T-cell (primary cell): ENCODE data around the gene SELENOI. TPM values are rescaled to one million over a fixed set of nuclear protein-coding genes. Genes with fewer than 3 reads are reported as not detected.

Experiments
- ATAC-seq, 4 experiments: fragments of 200-7000 bp in 3 of 4; fragments of 150-1000 bp in 1 of 4; cut with Tn5 transposase; replicated peaks in 1 of 4; 1 replicate in 3 of 4; 2 replicates in 1 of 4; pipeline ENCODE4 v1.10.0; 2021; ENCODE audit warnings: moderate library complexity in 3 of 4, mild to moderate bottlenecking in 2 of 4, moderate number of reproducible peaks in 1 of 4
- CTCF ChIA-PET, 2 donors: fragments of 300-600 bp; sonication (Branson Sonifier 250); formaldehyde crosslinking; loops; one replicate each; lab custom pipeline; 2022; ENCODE audit warnings: antibody characterized with exemption in 2 of 2; lab: Charles Lee
- POLR2A ChIA-PET, 2 donors: fragments of 300-600 bp; sonication (Branson Sonifier 250); formaldehyde crosslinking; loops; one replicate each; lab custom pipeline; 2022; ENCODE audit warnings: antibody characterized with exemption in 2 of 2; lab: Charles Lee
- DNase-seq, 35 experiments: peaks; one replicate each; pipeline versions ENCODE4 v3.0.0 to v3.0.0-alpha.2; 2013 to 2023
- H3K27ac ChIP-seq: one replicate; pipeline ENCODE4 v1.5.1; 2013; ENCODE audit warnings: low read length
- H3K27me3 ChIP-seq, 2 experiments: replicated peaks in 1 of 2; 1 replicate in 1 of 2; 2 replicates in 1 of 2; pipeline versions ENCODE4 v1.6.1 to v1.7.0; 2013; ENCODE audit warnings: low read length in 1 of 2, mixed read lengths in 1 of 2; ENCODE audit not compliant: control insufficient read depth in 2 of 2, insufficient read depth in 2 of 2; ENCODE audit errors: extremely low read depth in 1 of 2
- H3K36me3 ChIP-seq, 2 donors: 1 replicate in 1 of 2; 2 replicates in 1 of 2; pipeline versions ENCODE4 v1.6.1 to v1.7.0; 2013; ENCODE audit warnings: low read length in 1 of 2; ENCODE audit not compliant: control insufficient read depth in 2 of 2, insufficient read depth in 1 of 2; ENCODE audit errors: extremely low read depth in 1 of 2
- H3K4me1 ChIP-seq, 2 experiments: 1 replicate in 1 of 2; 2 replicates in 1 of 2; pipeline versions ENCODE4 v1.6.1 to v1.7.0; 2013; ENCODE audit warnings: low read length in 2 of 2, mixed read lengths in 1 of 2; ENCODE audit not compliant: insufficient read depth in 2 of 2, control insufficient read depth in 1 of 2; ENCODE audit errors: extremely low read depth in 1 of 2
- H3K4me3 ChIP-seq, 2 donors: 1 replicate in 1 of 2; 2 replicates in 1 of 2; pipeline versions ENCODE4 v1.5.1 to v1.7.0; 2013; ENCODE audit warnings: mild to moderate bottlenecking in 2 of 2, low read length in 1 of 2, moderate library complexity in 1 of 2; ENCODE audit not compliant: control insufficient read depth in 1 of 2; ENCODE audit errors: extremely low read depth in 1 of 2
- H3K9me3 ChIP-seq: 2 replicates; pipeline ENCODE4 v1.7.0; 2013
- H3K27ac Mint-ChIP-seq, 2 donors: one replicate each; pipeline ENCODE4 v1.8.0; 2020 to 2021; ENCODE audit warnings: mild to moderate bottlenecking in 2 of 2, mixed read lengths in 2 of 2
- H3K27me3 Mint-ChIP-seq, 2 donors: one replicate each; pipeline ENCODE4 v1.8.0; 2021 to 2022; ENCODE audit warnings: mixed read lengths in 2 of 2
- H3K36me3 Mint-ChIP-seq: one replicate; pipeline ENCODE4 v1.8.0; 2021; ENCODE audit warnings: mixed read lengths
- H3K4me1 Mint-ChIP-seq, 3 donors: one replicate each; pipeline ENCODE4 v1.8.0; 2020 to 2022; ENCODE audit warnings: mixed read lengths in 3 of 3, mild to moderate bottlenecking in 1 of 3
- H3K4me3 Mint-ChIP-seq, 3 donors: one replicate each; pipeline ENCODE4 v1.8.0; 2020 to 2022; ENCODE audit warnings: mild to moderate bottlenecking in 3 of 3, mixed read lengths in 3 of 3, moderate library complexity in 3 of 3
- H3K9me3 Mint-ChIP-seq, 3 donors: one replicate each; pipeline ENCODE4 v1.8.0; 2020 to 2022; ENCODE audit warnings: mixed read lengths in 3 of 3
- WGBS: methylation state at CpG from one replicate; pipeline ENCODE4 v1.1.5; 2013; ENCODE audit warnings: missing lambda C conversion rate; ENCODE audit not compliant: insufficient coverage; 5-methylcytosine and 5-hydroxymethylcytosine counted together
- total RNA-seq, 35 experiments: library from RNA in 6 of 35; stranded (reverse) in 6 of 35; fragments of 120-200 nt in 1 of 35; gene quantifications; one replicate each; pipeline versions ENCODE4 v1.2.1 to v1.2.4 and lab custom pipeline; 2013 to 2026

The SELENOI gene
- total RNA-seq, 5 donors from 2014 or later (not counting 1 experiment from before 2014, with no cell fraction given) = 18.3 to 37.1 (median 22.0) TPM

GRCh38 chr2:26432859-26433258 lies 86.9 kb downstream of the SELENOI start:
- ChIA-PET POLR2A (no interaction called here), CTCF (no interaction called here)
- no peaks in the 10 kb centered on the region for H3K9me3 ChIP-seq
- no peaks in the 10 kb centered on the region for H3K36me3 ChIP-seq
- peaks cover 4 to 18% of the 10 kb centered on the region in 2 donors for H3K27me3 Mint-ChIP-seq
- no peaks in the 10 kb centered on the region for H3K4me1 ChIP-seq
- H3K4me1 Mint-ChIP-seq = no peaks in the 10 kb centered on the region
- no peaks in the 10 kb centered on the region for H3K9me3 Mint-ChIP-seq
- no peak overlapping the region for H3K27ac Mint-ChIP-seq
- no peak overlapping the region for H3K27ac ChIP-seq
- DNase-seq (no peak), ATAC-seq (no peak)
- no peaks in the 10 kb centered on the region for H3K36me3 Mint-ChIP-seq
- no peak overlapping the region for H3K4me3 Mint-ChIP-seq
- H3K27me3 ChIP-seq = peaks cover 0 to 16% of the 10 kb centered on the region in 2 experiments
- no CpG with 5 or more reads among the region's 2 CpGs for WGBS
- H3K4me3 ChIP-seq = no peak overlapping the region

- Mint-ChIP-seq H3K9me3 (no peaks in the 10 kb centered on the region), H3K27me3 (peaks cover 9 to 18% of the 10 kb centered on the region in 2 donors), H3K4me3 (no peak overlapping the region), H3K27ac (no peak overlapping the region), H3K4me1 (no peaks in the 10 kb centered on the region), H3K36me3 (no peaks in the 10 kb centered on the region)
- peaks cover 0 to 16% of the 10 kb centered on the region in 2 experiments for H3K27me3 ChIP-seq
- ATAC-seq = no peak
- H3K4me1 ChIP-seq = no peaks in the 10 kb centered on the region
- H3K4me3 ChIP-seq = no peak overlapping the region
- no peaks in the 10 kb centered on the region for H3K36me3 ChIP-seq
- no peak for DNase-seq
- H3K27ac ChIP-seq = no peak overlapping the region
- ChIA-PET POLR2A (interaction anchor here in 1 of 2 donors (0.6 kb wide), 1 partner anchor 608 kb away, joined by 3 read pairs; no protein-coding TSS in a partner anchor), CTCF (interaction anchor here in 1 of 2 donors (0.6 kb wide), 1 partner anchor 1306 kb away, joined by 3 read pairs; no protein-coding TSS in a partner anchor)
- WGBS = no CpG with 5 or more reads among the region's 2 CpGs
- no peaks in the 10 kb centered on the region for H3K9me3 ChIP-seq
These were observed 89.2 kb downstream of the SELENOI start for GRCh38 chr2:26435106-26435505.

DNA sequence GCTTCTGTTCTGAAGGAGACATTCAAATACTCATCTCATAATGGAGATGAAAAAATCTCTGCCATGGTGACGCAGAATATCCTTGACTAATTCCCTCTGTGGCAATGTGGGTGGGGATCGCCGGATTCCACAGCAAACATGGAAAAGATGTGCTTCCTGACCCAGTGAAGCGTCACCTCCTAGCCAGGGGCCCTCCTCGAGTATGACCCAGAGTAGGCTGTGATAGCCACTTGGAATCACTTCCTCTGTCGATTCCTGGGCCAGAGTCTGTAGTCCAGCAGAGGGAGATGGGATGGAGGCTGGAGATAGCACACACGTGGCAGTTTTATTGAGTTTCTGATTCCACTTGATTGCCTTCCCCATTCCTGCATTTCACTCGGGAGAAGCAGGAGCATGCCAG lies 92.6 kb downstream of the SELENOI start:
- ATAC-seq = no peak
- no peak overlapping the region for H3K4me3 ChIP-seq
- H3K9me3 ChIP-seq = no peaks in the 10 kb centered on the region
- ChIA-PET POLR2A (no interaction called here), CTCF (no interaction called here)
- no peak for DNase-seq
- no peaks in the 10 kb centered on the region for H3K9me3 Mint-ChIP-seq
- no peak overlapping the region for H3K27ac Mint-ChIP-seq
- no peaks in the 10 kb centered on the region for H3K36me3 Mint-ChIP-seq
- no peak overlapping the region for H3K27ac ChIP-seq
- no peak overlapping the region for H3K4me3 Mint-ChIP-seq
- no peaks in the 10 kb centered on the region for H3K4me1 Mint-ChIP-seq
- H3K27me3 Mint-ChIP-seq = peaks cover 4 to 5% of the 10 kb centered on the region in 2 donors
- WGBS = 61% methylated on average over 7 of the region's 8 CpGs
- no peaks in the 10 kb centered on the region for H3K4me1 ChIP-seq
- peaks cover 0 to 4% of the 10 kb centered on the region in 2 experiments for H3K27me3 ChIP-seq
- no peaks in the 10 kb centered on the region for H3K36me3 ChIP-seq

DNA sequence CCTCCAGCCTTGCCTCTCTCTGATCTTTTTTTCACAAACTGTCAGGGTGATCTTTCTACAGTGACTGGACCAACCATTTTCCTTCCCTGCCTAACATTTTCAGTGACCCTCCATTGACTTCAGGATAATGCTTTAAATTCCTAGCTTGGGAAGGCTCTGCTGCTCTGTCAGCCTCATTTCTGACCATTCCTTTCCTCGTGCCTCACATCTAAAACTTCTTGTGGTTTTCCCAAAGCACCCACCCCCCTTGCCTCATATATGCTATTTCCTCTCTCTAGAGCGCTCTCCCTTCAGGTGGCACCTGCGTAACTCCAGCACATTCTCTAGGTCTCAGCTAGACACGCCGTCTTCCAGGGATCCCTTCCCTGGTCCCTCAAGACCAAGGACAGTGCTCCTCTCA lies 93.0 kb downstream of the SELENOI start:
- H3K4me1 ChIP-seq = no peaks in the 10 kb centered on the region
- no peaks in the 10 kb centered on the region for H3K36me3 ChIP-seq
- no peak overlapping the region for H3K27ac ChIP-seq
- ChIA-PET POLR2A (no interaction called here), CTCF (no interaction called here)
- H3K4me1 Mint-ChIP-seq = no peaks in the 10 kb centered on the region
- no peak overlapping the region for H3K4me3 ChIP-seq
- no peaks in the 10 kb centered on the region for H3K9me3 ChIP-seq
- H3K4me3 Mint-ChIP-seq = no peak overlapping the region
- H3K27me3 Mint-ChIP-seq = peaks cover 4 to 5% of the 10 kb centered on the region in 2 donors
- no peak overlapping the region for H3K27ac Mint-ChIP-seq
- DNase-seq = no peak
- no peak for ATAC-seq
- H3K36me3 Mint-ChIP-seq = no peaks in the 10 kb centered on the region
- no peaks in the 10 kb centered on the region for H3K9me3 Mint-ChIP-seq
- peaks cover 0 to 4% of the 10 kb centered on the region in 2 experiments for H3K27me3 ChIP-seq
- WGBS = 45% methylated on average over 5 of the region's 5 CpGs

- ATAC-seq (no peak), DNase-seq (no peak)
- Histone ChIP-seq H3K27me3 (peaks cover 0 to 3% of the 10 kb centered on the region in 2 experiments), H3K36me3 (no peaks in the 10 kb centered on the region), H3K27ac (no peak overlapping the region), H3K9me3 (no peaks in the 10 kb centered on the region), H3K4me3 (no peak overlapping the region), H3K4me1 (no peaks in the 10 kb centered on the region)
- H3K27me3 Mint-ChIP-seq = peaks cover 4 to 5% of the 10 kb centered on the region in 2 donors
- CTCF ChIA-PET = no interaction called here
- POLR2A ChIA-PET = no interaction called here
- no peak overlapping the region for H3K27ac Mint-ChIP-seq
- no peaks in the 10 kb centered on the region for H3K4me1 Mint-ChIP-seq
- no peaks in the 10 kb centered on the region for H3K9me3 Mint-ChIP-seq
- H3K36me3 Mint-ChIP-seq = no peaks in the 10 kb centered on the region
- H3K4me3 Mint-ChIP-seq = no peak overlapping the region
- 78% methylated on average over 1 of the region's 2 CpGs for WGBS
These were observed 96.4 kb downstream of the SELENOI start for GRCh38 chr2:26442301-26442700.

GRCh38 chr2:26442707-26443106 lies 96.8 kb downstream of the SELENOI start:
- Mint-ChIP-seq H3K27me3 (peaks cover 4 to 5% of the 10 kb centered on the region in 2 donors), H3K4me1 (no peaks in the 10 kb centered on the region), H3K27ac (no peak overlapping the region), H3K36me3 (no peaks in the 10 kb centered on the region), H3K4me3 (no peak overlapping the region), H3K9me3 (no peaks in the 10 kb centered on the region)
- Histone ChIP-seq H3K9me3 (no peaks in the 10 kb centered on the region), H3K4me3 (no peak overlapping the region), H3K27me3 (peaks cover 0 to 2% of the 10 kb centered on the region in 2 experiments), H3K4me1 (no peaks in the 10 kb centered on the region), H3K36me3 (no peaks in the 10 kb centered on the region), H3K27ac (no peak overlapping the region)
- no CpG with 5 or more reads among the region's 3 CpGs for WGBS
- POLR2A ChIA-PET = no interaction called here
- DNase-seq = no peak
- CTCF ChIA-PET = no interaction called here
- no peak for ATAC-seq

DNA sequence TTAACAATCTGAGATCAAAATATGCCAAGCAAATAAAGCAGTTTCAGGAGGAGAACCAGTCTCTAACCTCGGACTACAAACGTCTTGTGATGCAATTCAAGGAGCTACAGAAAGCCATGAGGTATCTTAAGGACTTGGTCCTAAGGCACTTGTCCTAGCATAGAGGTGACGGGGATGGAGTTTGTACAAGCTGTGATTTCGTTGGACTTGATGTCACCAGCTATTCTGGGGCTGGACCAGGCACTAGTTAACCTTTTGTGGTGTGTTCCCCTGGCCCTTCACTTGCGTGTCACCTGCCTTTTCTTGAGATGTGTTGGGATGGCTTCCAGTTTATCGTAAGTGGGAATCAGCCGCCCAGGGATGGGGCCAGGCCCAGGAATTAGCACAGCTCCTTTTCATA lies 98.3 kb downstream of the SELENOI start:
- no peaks in the 10 kb centered on the region for H3K36me3 Mint-ChIP-seq
- Histone ChIP-seq H3K27me3 (peaks cover 0 to 7% of the 10 kb centered on the region in 2 experiments), H3K36me3 (no peaks in the 10 kb centered on the region), H3K27ac (no peak overlapping the region), H3K9me3 (no peaks in the 10 kb centered on the region), H3K4me3 (no peak overlapping the region), H3K4me1 (no peaks in the 10 kb centered on the region)
- ATAC-seq (no peak), DNase-seq (no peak)
- ChIA-PET POLR2A (no interaction called here), CTCF (interaction anchor here in 1 of 2 donors (0.6 kb wide), 1 partner anchor 23 kb away, joined by 3 read pairs; no protein-coding TSS in a partner anchor)
- H3K4me1 Mint-ChIP-seq = no peaks in the 10 kb centered on the region
- no peak overlapping the region for H3K4me3 Mint-ChIP-seq
- H3K27me3 Mint-ChIP-seq = peaks cover under 1 to 4% of the 10 kb centered on the region in 2 donors
- 76% methylated on average over 7 of the region's 7 CpGs for WGBS
- H3K9me3 Mint-ChIP-seq = no peaks in the 10 kb centered on the region
- H3K27ac Mint-ChIP-seq = no peak overlapping the region
